ENCODE measurements around the gene CELA3A.
"Not testable (repeated sequence)": the region's sequence is repeated elsewhere in the genome, so short reads cannot be mapped to it uniquely, and the experiment has no call there.

Gene CELA3A

GRCh38 chr1:21996663-21996970 is 4.8 kb upstream of the CELA3A start:
- H3K23ac ChIP-seq (ENCODE audit: low read length in 2 of 2); H4K91ac ChIP-seq (ENCODE audit: low read length); H3K18ac ChIP-seq (ENCODE audit: low read depth in 1 of 2, low read length in 2 of 2); H2AK5ac ChIP-seq (ENCODE audit: low read length, severe bottlenecking); H3K4me3 ChIP-seq (ENCODE audit: insufficient read depth in 1 of 2, low read depth in 1 of 2, low read length in 2 of 2); H3K79me1 ChIP-seq (replicated peaks; ENCODE audit: low read length, poor library complexity, severe bottlenecking); H3K9ac ChIP-seq (ENCODE audit: low read length); H2BK5ac ChIP-seq (ENCODE audit: low read depth, low read length, poor library complexity, severe bottlenecking); H3K4me2 ChIP-seq (ENCODE audit: low read length, poor library complexity, severe bottlenecking); H3K27ac ChIP-seq (ENCODE audit: low read length, poor library complexity, severe bottlenecking); H3K4ac ChIP-seq (ENCODE audit: low read depth in 1 of 2, low read length in 2 of 2); H3K9me3 ChIP-seq (ENCODE audit: control insufficient read depth, low read length); H3K4me1 ChIP-seq (ENCODE audit: control insufficient read depth, insufficient read depth, low read depth, low read length); H2BK12ac ChIP-seq (ENCODE audit: low read length in 2 of 2); H3K36me3 ChIP-seq (ENCODE audit: control insufficient read depth in 1 of 2, insufficient read depth in 2 of 2, low read depth in 1 of 2, low read length in 2 of 2); DNase-seq; H3K27me3 ChIP-seq (ENCODE audit: control insufficient read depth in 1 of 2, insufficient read depth in 1 of 2, low read length in 2 of 2); H3K14ac ChIP-seq (ENCODE audit: low read length in 2 of 2); H2BK120ac ChIP-seq (ENCODE audit: low read depth, low read length); H2BK15ac ChIP-seq (ENCODE audit: low read depth, poor library complexity, severe bottlenecking); H2AFZ ChIP-seq (ENCODE audit: low read depth, low read length); H4K8ac ChIP-seq (ENCODE audit: low read length): not testable (repeated sequence)
- WGBS = 50% methylated on average over 1 of the region's 3 CpGs

GRCh38 chr1:21997891-21998623 is 3.4 kb upstream of the CELA3A start:
- H3K9me3 ChIP-seq (ENCODE audit: control insufficient read depth, low read length); H3K4me3 ChIP-seq (ENCODE audit: insufficient read depth in 1 of 2, low read depth in 1 of 2, low read length in 2 of 2); H2BK120ac ChIP-seq (ENCODE audit: low read depth, low read length); H4K91ac ChIP-seq (ENCODE audit: low read length); H3K14ac ChIP-seq (ENCODE audit: low read length in 2 of 2); H2AK5ac ChIP-seq (ENCODE audit: low read length, severe bottlenecking); H3K27me3 ChIP-seq (ENCODE audit: control insufficient read depth in 1 of 2, insufficient read depth in 1 of 2, low read length in 2 of 2); H3K4me2 ChIP-seq (ENCODE audit: low read length, poor library complexity, severe bottlenecking); H2AFZ ChIP-seq (ENCODE audit: low read depth, low read length); H2BK15ac ChIP-seq (ENCODE audit: low read depth, poor library complexity, severe bottlenecking); H3K4me1 ChIP-seq (ENCODE audit: control insufficient read depth, insufficient read depth, low read depth, low read length); H4K8ac ChIP-seq (ENCODE audit: low read length); H3K27ac ChIP-seq (ENCODE audit: low read length, poor library complexity, severe bottlenecking); H3K79me1 ChIP-seq (replicated peaks; ENCODE audit: low read length, poor library complexity, severe bottlenecking); H2BK5ac ChIP-seq (ENCODE audit: low read depth, low read length, poor library complexity, severe bottlenecking); H3K4ac ChIP-seq (ENCODE audit: low read depth in 1 of 2, low read length in 2 of 2); H3K9ac ChIP-seq (ENCODE audit: low read length); DNase-seq; H3K18ac ChIP-seq (ENCODE audit: low read depth in 1 of 2, low read length in 2 of 2); H3K23ac ChIP-seq (ENCODE audit: low read length in 2 of 2); H3K36me3 ChIP-seq (ENCODE audit: control insufficient read depth in 1 of 2, insufficient read depth in 2 of 2, low read depth in 1 of 2, low read length in 2 of 2); H2BK12ac ChIP-seq (ENCODE audit: low read length in 2 of 2): not testable (repeated sequence)
- 78% methylated on average over 8 of the region's 9 CpGs for WGBS

GRCh38 chr1:21998624-21999294 is 2.7 kb upstream of the CELA3A start:
- not testable (repeated sequence) for H3K4ac ChIP-seq (ENCODE audit: low read depth in 1 of 2, low read length in 2 of 2); H3K18ac ChIP-seq (ENCODE audit: low read depth in 1 of 2, low read length in 2 of 2); H3K23ac ChIP-seq (ENCODE audit: low read length in 2 of 2); H2BK12ac ChIP-seq (ENCODE audit: low read length in 2 of 2); H2BK15ac ChIP-seq (ENCODE audit: low read depth, poor library complexity, severe bottlenecking); H3K27ac ChIP-seq (ENCODE audit: low read length, poor library complexity, severe bottlenecking); H3K4me3 ChIP-seq (ENCODE audit: insufficient read depth in 1 of 2, low read depth in 1 of 2, low read length in 2 of 2); DNase-seq; H3K36me3 ChIP-seq (ENCODE audit: control insufficient read depth in 1 of 2, insufficient read depth in 2 of 2, low read depth in 1 of 2, low read length in 2 of 2); H3K79me1 ChIP-seq (replicated peaks; ENCODE audit: low read length, poor library complexity, severe bottlenecking); H2BK120ac ChIP-seq (ENCODE audit: low read depth, low read length); H3K4me1 ChIP-seq (ENCODE audit: control insufficient read depth, insufficient read depth, low read depth, low read length); H4K91ac ChIP-seq (ENCODE audit: low read length); H2BK5ac ChIP-seq (ENCODE audit: low read depth, low read length, poor library complexity, severe bottlenecking); H3K27me3 ChIP-seq (ENCODE audit: control insufficient read depth in 1 of 2, insufficient read depth in 1 of 2, low read length in 2 of 2); H3K9ac ChIP-seq (ENCODE audit: low read length); H3K9me3 ChIP-seq (ENCODE audit: control insufficient read depth, low read length); H3K14ac ChIP-seq (ENCODE audit: low read length in 2 of 2); H3K4me2 ChIP-seq (ENCODE audit: low read length, poor library complexity, severe bottlenecking); H2AK5ac ChIP-seq (ENCODE audit: low read length, severe bottlenecking); H4K8ac ChIP-seq (ENCODE audit: low read length); H2AFZ ChIP-seq (ENCODE audit: low read depth, low read length)
- 88% methylated on average over 9 of the region's 15 CpGs for WGBS

GRCh38 chr1:21999645-22000044 is 1.8 kb upstream of the CELA3A start:
- not testable (repeated sequence) for H3K27ac ChIP-seq (ENCODE audit: low read length, poor library complexity, severe bottlenecking); H3K9me3 ChIP-seq (ENCODE audit: control insufficient read depth, low read length); H3K4me1 ChIP-seq (ENCODE audit: control insufficient read depth, insufficient read depth, low read depth, low read length); H3K4me2 ChIP-seq (ENCODE audit: low read length, poor library complexity, severe bottlenecking); H3K36me3 ChIP-seq (ENCODE audit: control insufficient read depth in 1 of 2, insufficient read depth in 2 of 2, low read depth in 1 of 2, low read length in 2 of 2); H2BK15ac ChIP-seq (ENCODE audit: low read depth, poor library complexity, severe bottlenecking); H2AK5ac ChIP-seq (ENCODE audit: low read length, severe bottlenecking); H3K4ac ChIP-seq (ENCODE audit: low read depth in 1 of 2, low read length in 2 of 2); H4K8ac ChIP-seq (ENCODE audit: low read length); H2BK5ac ChIP-seq (ENCODE audit: low read depth, low read length, poor library complexity, severe bottlenecking); H3K4me3 ChIP-seq (ENCODE audit: insufficient read depth in 1 of 2, low read depth in 1 of 2, low read length in 2 of 2); H3K18ac ChIP-seq (ENCODE audit: low read depth in 1 of 2, low read length in 2 of 2); H2AFZ ChIP-seq (ENCODE audit: low read depth, low read length); H2BK120ac ChIP-seq (ENCODE audit: low read depth, low read length); H3K9ac ChIP-seq (ENCODE audit: low read length); H3K14ac ChIP-seq (ENCODE audit: low read length in 2 of 2); H4K91ac ChIP-seq (ENCODE audit: low read length); H2BK12ac ChIP-seq (ENCODE audit: low read length in 2 of 2); H3K27me3 ChIP-seq (ENCODE audit: control insufficient read depth in 1 of 2, insufficient read depth in 1 of 2, low read length in 2 of 2); H3K23ac ChIP-seq (ENCODE audit: low read length in 2 of 2); H3K79me1 ChIP-seq (replicated peaks; ENCODE audit: low read length, poor library complexity, severe bottlenecking); DNase-seq
- WGBS = 83% methylated on average over 2 of the region's 7 CpGs

Data from mesenchymal stem cell (in vitro differentiated cells and primary cell).